HG02973 (cell line): ENCODE data around the gene TCEA2.

Source experiments
- ATAC-seq: cut with Tn5 transposase; IDR thresholded peaks from one replicate; pipeline ENCODE4 v1.9.1; 2021; ENCODE audit warnings: moderate library complexity; ENCODE audit not compliant: unreplicated experiment

TCEA2 gene

GRCh38 chr20:64048402-64049044 is 14.5 kb upstream of the TCEA2 start:
- ATAC-seq: no peak

GRCh38 chr20:64049060-64049877 is 13.7 kb upstream of the TCEA2 start, which contains the start of gene SOX18:
Gene SOX18, minus strand, starts transcription at chr20:64049639. Its CDS starts 123 bp downstream, at chr20:64049516.
- ATAC-seq: no peak

- no peak for ATAC-seq
Measured at GRCh38 chr20:64049878-64050260, 13.1 kb upstream of the TCEA2 start.

- no peak for ATAC-seq
Measured at GRCh38 chr20:64050261-64051032, 12.6 kb upstream of the TCEA2 start.

- no peak for ATAC-seq
Measured at GRCh38 chr20:64051033-64051452, 12.0 kb upstream of the TCEA2 start.

- no peak for ATAC-seq
Measured at GRCh38 chr20:64051561-64052325, 11.3 kb upstream of the TCEA2 start.

- ATAC-seq: no peak
Measured at GRCh38 chr20:64052326-64052722, 10.7 kb upstream of the TCEA2 start.

- no peak for ATAC-seq
Measured at GRCh38 chr20:64052987-64053840, 9.8 kb upstream of the TCEA2 start.

- ATAC-seq: no peak
Measured at GRCh38 chr20:64053841-64054661, 8.9 kb upstream of the TCEA2 start.

- no peak for ATAC-seq
Measured at GRCh38 chr20:64055396-64055892, 7.6 kb upstream of the TCEA2 start.

- ATAC-seq: no peak
Measured at GRCh38 chr20:64055893-64056638, 6.9 kb upstream of the TCEA2 start.

GRCh38 chr20:64056639-64056888 is 6.4 kb upstream of the TCEA2 start:
- ATAC-seq: no peak

GRCh38 chr20:64056889-64057627 is 5.9 kb upstream of the TCEA2 start:
- ATAC-seq: no peak

GRCh38 chr20:64057628-64058498 is 5.1 kb upstream of the TCEA2 start:
- ATAC-seq: no peak

- no peak for ATAC-seq
Measured at GRCh38 chr20:64058536-64058935, 4.5 kb upstream of the TCEA2 start.

GRCh38 chr20:64062276-64062595 is 762 bp upstream of the TCEA2 start:
- ATAC-seq: no peak
